Measurements from ENCODE around the gene RNASE12.

Gene RNASE12

GRCh38 chr14:20557212-20557542 is 34.0 kb downstream of the RNASE12 start:
- H3K36me3 ChIP-seq (replicated peaks; ENCODE audit: insufficient read depth, low read length), result no peaks in the 10 kb centered on the region
- no peaks in the 10 kb centered on the region for H3K9me2 ChIP-seq (replicated peaks; ENCODE audit: insufficient read depth, low read length)
- no peak overlapping the region for H3K4me2 ChIP-seq (ENCODE audit: low read depth, low read length)
- no peaks in the 10 kb centered on the region for H3F3A ChIP-seq (ENCODE audit: insufficient read depth, low read length)
- H3K79me2 ChIP-seq (ENCODE audit: low read length), result no peaks in the 10 kb centered on the region
- H4K20me1 ChIP-seq (ENCODE audit: insufficient read depth, low read length), result no peaks in the 10 kb centered on the region
- TF ChIP-seq EZH2phosphoT487 (IDR thresholded peaks at IDR 0.05; ENCODE audit: low read length) (no peak), EZH2 (optimal IDR thresholded peaks at IDR 0.05; ENCODE audit: low read depth, low read length) (no peak), CTCF (IDR thresholded peaks at IDR 0.05; ENCODE audit: low read length) (no peak)
- no peak overlapping the region for H3K4me3 ChIP-seq (ENCODE audit: low read length)
- H3K27me3 ChIP-seq (replicated peaks; ENCODE audit: insufficient read depth, low read length), result no peaks in the 10 kb centered on the region
- H3K4me1 ChIP-seq (ENCODE audit: low read length), result no peaks in the 10 kb centered on the region
- H3K9me3 ChIP-seq (replicated peaks; ENCODE audit: insufficient read depth, low read length), result no peaks in the 10 kb centered on the region
- no peak overlapping the region for H3K9ac ChIP-seq (ENCODE audit: low read length)
- H2AFZ ChIP-seq (ENCODE audit: low read length), result no peak overlapping the region
- no peak overlapping the region for H3K27ac ChIP-seq (ENCODE audit: low read length)
- DNase-seq, result no peak

- no peaks in the 10 kb centered on the region for H3F3A ChIP-seq (ENCODE audit: insufficient read depth, low read length)
- no peak overlapping the region for H3K9ac ChIP-seq (ENCODE audit: low read length)
- DNase-seq, result no peak
- no peak overlapping the region for H3K4me3 ChIP-seq (ENCODE audit: low read length)
- H3K9me3 ChIP-seq (replicated peaks; ENCODE audit: insufficient read depth, low read length), result no peaks in the 10 kb centered on the region
- H2AFZ ChIP-seq (ENCODE audit: low read length), result no peak overlapping the region
- no peak overlapping the region for H3K4me2 ChIP-seq (ENCODE audit: low read depth, low read length)
- no peaks in the 10 kb centered on the region for H3K4me1 ChIP-seq (ENCODE audit: low read length)
- no peaks in the 10 kb centered on the region for H3K27me3 ChIP-seq (replicated peaks; ENCODE audit: insufficient read depth, low read length)
- no peaks in the 10 kb centered on the region for H3K79me2 ChIP-seq (ENCODE audit: low read length)
- no peaks in the 10 kb centered on the region for H3K36me3 ChIP-seq (replicated peaks; ENCODE audit: insufficient read depth, low read length)
- no peak overlapping the region for H3K27ac ChIP-seq (ENCODE audit: low read length)
- TF ChIP-seq EZH2 (optimal IDR thresholded peaks at IDR 0.05; ENCODE audit: low read depth, low read length), result no peak
- TF ChIP-seq CTCF (IDR thresholded peaks at IDR 0.05; ENCODE audit: low read length), result no peak
- TF ChIP-seq EZH2phosphoT487 (IDR thresholded peaks at IDR 0.05; ENCODE audit: low read length), result no peak
- H3K9me2 ChIP-seq (replicated peaks; ENCODE audit: insufficient read depth, low read length), result no peaks in the 10 kb centered on the region
- no peaks in the 10 kb centered on the region for H4K20me1 ChIP-seq (ENCODE audit: insufficient read depth, low read length)
These were observed 34.5 kb downstream of the RNASE12 start for GRCh38 chr14:20556500-20557211.

- Histone ChIP-seq H3K36me3 (replicated peaks; ENCODE audit: insufficient read depth, low read length) (no peaks in the 10 kb centered on the region), H4K20me1 (ENCODE audit: insufficient read depth, low read length) (no peaks in the 10 kb centered on the region), H3K9ac (ENCODE audit: low read length) (no peak overlapping the region), H3K9me2 (replicated peaks; ENCODE audit: insufficient read depth, low read length) (no peaks in the 10 kb centered on the region), H2AFZ (ENCODE audit: low read length) (no peak overlapping the region), H3K4me2 (ENCODE audit: low read depth, low read length) (no peak overlapping the region), H3K9me3 (replicated peaks; ENCODE audit: insufficient read depth, low read length) (no peaks in the 10 kb centered on the region), H3K4me3 (ENCODE audit: low read length) (no peak overlapping the region), H3K27ac (ENCODE audit: low read length) (no peak overlapping the region), H3K27me3 (replicated peaks; ENCODE audit: insufficient read depth, low read length) (no peaks in the 10 kb centered on the region), H3K79me2 (ENCODE audit: low read length) (no peaks in the 10 kb centered on the region), H3F3A (ENCODE audit: insufficient read depth, low read length) (no peaks in the 10 kb centered on the region), H3K4me1 (ENCODE audit: low read length) (no peaks in the 10 kb centered on the region)
- TF ChIP-seq EZH2 (optimal IDR thresholded peaks at IDR 0.05; ENCODE audit: low read depth, low read length) (no peak), CTCF (IDR thresholded peaks at IDR 0.05; ENCODE audit: low read length) (no peak), EZH2phosphoT487 (IDR thresholded peaks at IDR 0.05; ENCODE audit: low read length) (no peak)
- no peak for DNase-seq
These were observed 35.3 kb downstream of the RNASE12 start for GRCh38 chr14:20555845-20556244.
